HG02938 (cell line): ENCODE data around the gene PRSS22.

ENCODE experiments used
- ATAC-seq: cut with Tn5 transposase; IDR thresholded peaks from one replicate; pipeline ENCODE4 v1.9.1; 2021; ENCODE audit warnings: mild to moderate bottlenecking, moderate library complexity; ENCODE audit not compliant: unreplicated experiment

PRSS22 gene

GRCh38 chr16:2817340-2818271, 40.4 kb downstream of the PRSS22 start:
- no peak for ATAC-seq

- no peak for ATAC-seq
Observed at GRCh38 chr16:2816751-2817339, 41.1 kb downstream of the PRSS22 start, which contains the start of gene PRSS21. Gene PRSS21 (plus strand): TSS chr16:2817237. CDS start chr16:2817269, 32 bp downstream.

GRCh38 chr16:2815299-2815771, 42.6 kb downstream of the PRSS22 start:
- no peak for ATAC-seq

- no peak for ATAC-seq
Observed at GRCh38 chr16:2814551-2815298, 43.2 kb downstream of the PRSS22 start.

- no peak for ATAC-seq
Observed at GRCh38 chr16:2813771-2814221, 44.2 kb downstream of the PRSS22 start.

GRCh38 chr16:2811703-2812471, 46.1 kb downstream of the PRSS22 start:
- ATAC-seq: no peak

- no peak for ATAC-seq
Observed at GRCh38 chr16:2810651-2811050, 47.3 kb downstream of the PRSS22 start.

GRCh38 chr16:2809149-2809760, 48.7 kb downstream of the PRSS22 start:
- no peak for ATAC-seq

GRCh38 chr16:2808181-2808580, 49.8 kb downstream of the PRSS22 start:
- no peak for ATAC-seq

- no peak for ATAC-seq
Observed at GRCh38 chr16:2806286-2806685, 51.7 kb downstream of the PRSS22 start.

- no peak for ATAC-seq
Observed at GRCh38 chr16:2804728-2805127, 53.2 kb downstream of the PRSS22 start.

GRCh38 chr16:2803545-2804195, 54.3 kb downstream of the PRSS22 start:
- ATAC-seq: no peak
